ENCODE data around the gene MED10.

GRCh38 chr5:6356578-6357164, 21.7 kb downstream of the MED10 start:
- TF ChIP-seq POLR2A (IDR thresholded peaks at IDR 0.05) (no peak), CTCF (IDR thresholded peaks at IDR 0.05) (no peak)
